Mammary microvascular endothelial cell (primary cell): ENCODE measurements around the gene PICK1. TPM values are rescaled to one million over a fixed set of nuclear protein-coding genes. Genes with fewer than 3 reads are reported as not detected.

Experiments
- total RNA-seq: library from RNA; depleted of rRNA; stranded (reverse); fragments of >200 nt; gene quantifications from 2 replicates; pipeline ENCODE4 v1.2.3, GENCODE V29; 2015

The PICK1 gene
- total RNA-seq, result 12.8 and 17.2 TPM in 2 replicates

GRCh38 chr22:38056969-38057891 lies at the start of gene PICK1:
TSS of gene PICK1 (plus strand) at chr22:38057404. CDS start at chr22:38057810, 406 bp downstream.

GRCh38 chr22:38083931-38084631 lies 26.9 kb downstream of the PICK1 start, which contains the start of gene SLC16A8:
TSS of gene SLC16A8 (minus strand) at chr22:38084184. CDS start at chr22:38082873, 1,311 bp downstream.

GRCh38 chr22:38110008-38110862 lies 53.0 kb downstream of the PICK1 start, which contains the start of gene BAIAP2L2:
TSS of gene BAIAP2L2 (minus strand) at chr22:38110684. CDS start at chr22:38110525, 159 bp downstream.

Other genes with a start within 250 kb of the PICK1 start
- gene GCAT, start 249.5 kb upstream of the PICK1 start, total RNA-seq, result 21.4 and 25.4 TPM in 2 replicates
- gene GALR3, start 234.0 kb upstream of the PICK1 start, total RNA-seq, result not detected in 2 replicates
- 53.6 and 56.5 TPM in 2 replicates for gene ANKRD54, start 213.1 kb upstream of the PICK1 start, total RNA-seq
- 325 and 326 TPM in 2 replicates for gene EIF3L, start 208.0 kb upstream of the PICK1 start, total RNA-seq
- 58.0 and 62.5 TPM in 2 replicates for gene MICALL1, start 151.1 kb upstream of the PICK1 start, total RNA-seq
- 0.44 TPM in 1 of 2 replicates, not detected in the other for gene C22orf23, start 103.8 kb upstream of the PICK1 start, total RNA-seq
- 107 and 108 TPM in 2 replicates for gene POLR2F, start 103.7 kb upstream of the PICK1 start, total RNA-seq
- not detected in 2 replicates for gene SOX10, start 72.8 kb upstream of the PICK1 start, total RNA-seq
- gene SLC16A8, start 26.8 kb downstream of the PICK1 start, total RNA-seq, result not detected in 2 replicates
- 0.07 and 0.54 TPM in 2 replicates for gene BAIAP2L2, start 53.3 kb downstream of the PICK1 start, total RNA-seq
- 2.5 and 11.9 TPM in 2 replicates for gene PLA2G6, start 124.4 kb downstream of the PICK1 start, total RNA-seq
- gene MAFF, start 144.6 kb downstream of the PICK1 start, total RNA-seq, result 65.2 and 94.1 TPM in 2 replicates
- gene TMEM184B, start 215.6 kb downstream of the PICK1 start, total RNA-seq, result 64.6 and 65.5 TPM in 2 replicates